Left lobe of liver (tissue), 2 donors: ENCODE results near the gene MSH4. TPM values are rescaled to one million over a fixed set of nuclear protein-coding genes. Genes with fewer than 3 reads are reported as not detected.
"Not testable (repeated sequence)": the region's sequence is repeated elsewhere in the genome, so short reads cannot be mapped to it uniquely, and the experiment has no call there.

Experiments used
- ATAC-seq: fragments of 200-7000 bp; cut with Tn5 transposase; one replicate; pipeline ENCODE4 v1.9.1; 2020; ENCODE audit warnings: mild to moderate bottlenecking, moderate library complexity
- DNase-seq: peaks from one replicate; pipeline ENCODE4 v3.0.0-alpha.2; 2020; ENCODE audit warnings: low spot score
- total RNA-seq: library from RNA; stranded (reverse); gene quantifications from one replicate; pipeline ENCODE4 v1.2.1, GENCODE V29; 2021
- donor health status: DM: no; HTN: no; CAD: no; lungs with moderate emphysema.
- donor health status: DM: no; HTN: yes; CAD: no.

MSH4 gene
- total RNA-seq, 1 donor from 2014 or later = 0.08 TPM

DNA sequence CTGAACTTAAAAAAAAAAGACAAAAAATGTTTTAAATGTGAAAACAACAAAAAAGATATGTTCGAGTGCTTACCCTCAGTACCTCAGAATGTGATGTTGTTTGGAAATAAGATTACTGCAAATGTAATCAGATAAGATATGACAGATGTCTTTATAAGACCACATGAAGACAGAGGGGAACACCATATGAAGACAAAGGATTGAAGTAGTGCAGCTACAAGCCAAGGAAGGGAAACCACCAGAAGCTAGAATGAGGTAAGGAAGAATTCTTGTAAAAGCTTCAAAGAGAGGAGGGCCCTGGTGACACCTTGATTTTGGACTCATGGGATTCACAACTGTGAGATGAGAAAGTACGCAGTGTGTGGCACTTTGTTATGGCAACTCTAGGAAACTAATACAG lies 120.2 kb downstream of the MSH4 start:
- DNase-seq = no peak
- ATAC-seq = no peak

DNA sequence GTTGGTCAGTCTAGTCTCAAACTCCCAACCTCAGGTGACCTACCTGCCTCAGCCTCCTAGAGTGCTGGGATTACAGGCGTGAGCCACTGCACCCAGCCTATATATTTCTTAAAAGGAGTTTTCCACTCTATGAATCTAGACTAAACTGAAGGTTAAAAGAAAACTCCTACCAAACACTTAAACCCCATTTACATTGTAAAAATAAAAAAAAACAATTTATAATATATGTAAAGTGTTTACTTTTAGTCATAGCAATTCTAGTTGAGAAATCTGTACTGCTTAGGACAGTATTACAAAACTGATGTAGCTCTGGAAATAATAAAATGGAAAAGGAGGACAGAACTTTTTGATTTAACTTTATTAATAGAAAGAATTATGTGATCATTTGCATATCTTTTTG lies 126.0 kb downstream of the MSH4 start:
- DNase-seq = no peak
- no peak for ATAC-seq

DNA sequence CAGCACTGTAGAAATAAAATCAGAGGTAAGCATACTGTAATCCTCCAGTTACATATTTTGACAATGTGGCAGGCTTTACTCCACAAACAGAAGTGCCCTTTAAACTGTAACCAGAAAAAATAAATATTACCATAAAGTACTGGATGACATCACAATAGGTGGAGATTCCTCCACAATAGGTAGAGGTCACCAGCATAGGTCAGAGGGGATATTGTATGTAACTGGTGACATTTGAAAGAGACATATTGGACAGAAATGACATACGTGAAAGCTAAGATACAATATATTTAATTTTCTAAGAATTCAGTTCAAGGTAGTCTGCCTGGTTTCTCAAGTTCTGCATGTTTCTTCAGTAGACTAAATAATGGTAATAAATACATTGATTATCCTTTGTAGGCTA lies 135.6 kb downstream of the MSH4 start, which contains the start of gene ASB17:
ASB17 (minus strand) TSS at position 101 of the 400 bp plus-strand sequence. CDS start 113 bp downstream, outside the sequence.
- ATAC-seq (no peak), DNase-seq (no peak)

DNA sequence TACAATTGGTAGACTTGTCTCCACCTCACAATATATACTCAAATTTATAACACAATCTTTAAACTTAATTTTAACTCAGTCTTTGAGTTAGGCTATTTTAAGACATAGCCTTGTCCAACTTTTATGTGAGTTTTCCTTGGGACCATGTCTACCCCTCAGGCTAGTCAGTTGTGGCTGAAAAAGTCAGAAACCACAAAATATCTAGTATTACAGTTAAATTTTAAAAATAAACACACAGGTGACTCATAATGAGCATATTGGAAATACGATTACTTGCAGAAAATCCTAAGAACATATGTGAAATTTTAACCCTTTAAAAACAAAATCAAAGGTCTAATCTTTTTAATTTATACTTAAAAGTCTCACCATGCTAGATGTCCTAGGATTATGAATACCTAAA lies 140.4 kb downstream of the MSH4 start:
- ATAC-seq (no peak), DNase-seq (no peak)

DNA sequence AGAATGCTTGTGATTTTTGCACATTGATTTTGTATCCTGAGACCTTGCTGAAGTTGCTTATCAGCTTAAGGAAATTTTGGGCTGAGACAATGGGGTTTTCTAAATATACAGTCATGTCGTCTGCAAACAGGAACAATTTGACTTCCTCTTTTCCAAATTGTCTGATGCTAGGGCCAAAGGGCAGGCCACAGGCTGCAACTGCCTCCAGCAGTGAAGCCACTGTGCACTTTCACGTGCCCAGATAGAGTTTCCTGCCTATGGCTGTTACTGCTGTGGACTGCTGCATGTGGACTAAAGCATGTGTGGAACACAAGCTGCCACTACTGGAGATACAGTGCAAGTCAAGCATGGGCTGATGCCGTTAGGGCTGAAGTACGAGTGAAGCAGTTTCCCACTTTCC lies 146.4 kb downstream of the MSH4 start:
- ATAC-seq = peak; percentile 66
- not testable (repeated sequence) for DNase-seq

DNA sequence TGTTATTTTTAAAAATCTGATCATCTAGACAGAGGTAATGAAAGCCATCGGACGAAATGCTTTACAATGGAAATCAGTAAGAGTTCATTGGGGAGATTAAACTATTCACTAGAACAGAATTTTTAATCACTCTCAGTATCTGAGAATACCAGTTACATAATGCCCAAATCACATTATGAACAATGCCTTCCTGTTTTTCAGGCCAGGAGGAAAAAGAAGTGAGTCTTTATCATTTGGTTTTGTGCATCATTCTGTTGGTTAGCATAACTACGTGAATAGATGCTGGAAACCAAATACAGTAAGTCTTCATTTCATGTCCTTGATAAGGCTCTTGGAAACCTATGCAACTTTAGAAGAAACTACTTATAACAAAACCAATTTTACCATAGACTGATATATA lies 153.5 kb downstream of the MSH4 start:
- ATAC-seq (no peak), DNase-seq (no peak)

DNA sequence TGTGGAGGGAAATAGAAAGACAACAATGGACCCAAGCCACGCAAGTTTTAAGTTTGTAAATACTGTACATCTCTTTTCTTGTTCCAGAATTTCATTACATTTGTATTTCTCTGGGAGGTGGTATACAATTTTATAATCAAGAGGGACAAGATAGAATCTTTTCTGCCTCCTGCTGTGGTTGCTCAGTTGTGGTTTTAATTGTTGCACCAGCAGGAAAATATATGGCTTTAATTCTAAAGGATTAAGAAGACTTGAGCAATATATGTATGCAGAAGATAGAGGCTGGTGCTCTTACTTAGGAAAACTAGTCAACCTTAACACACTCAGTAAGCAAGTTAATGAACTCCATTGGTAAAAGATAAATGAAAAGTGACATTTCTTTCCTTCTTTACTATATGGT lies 155.3 kb downstream of the MSH4 start:
- ATAC-seq (no peak), DNase-seq (no peak)

DNA sequence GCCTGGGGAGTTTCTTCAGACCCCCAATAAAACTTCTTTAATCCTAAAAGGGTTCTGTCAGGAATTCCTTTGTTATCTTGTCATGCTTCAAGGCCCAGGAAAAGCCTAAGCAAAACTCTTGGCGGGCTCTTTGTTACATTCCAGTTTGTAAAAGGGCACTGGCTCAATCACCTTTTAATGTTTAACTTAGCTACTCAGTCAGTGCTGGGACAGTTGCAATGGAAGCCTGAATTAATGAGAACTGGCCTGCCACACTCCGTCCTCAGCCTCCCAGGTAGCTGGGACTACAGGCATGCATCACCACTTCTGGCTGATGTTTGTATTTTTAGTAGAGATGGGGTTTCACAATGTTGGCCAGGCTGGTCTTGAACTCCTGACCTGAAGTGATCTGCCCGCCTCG lies 156.8 kb downstream of the MSH4 start:
- DNase-seq (no peak), ATAC-seq (no peak)

DNA sequence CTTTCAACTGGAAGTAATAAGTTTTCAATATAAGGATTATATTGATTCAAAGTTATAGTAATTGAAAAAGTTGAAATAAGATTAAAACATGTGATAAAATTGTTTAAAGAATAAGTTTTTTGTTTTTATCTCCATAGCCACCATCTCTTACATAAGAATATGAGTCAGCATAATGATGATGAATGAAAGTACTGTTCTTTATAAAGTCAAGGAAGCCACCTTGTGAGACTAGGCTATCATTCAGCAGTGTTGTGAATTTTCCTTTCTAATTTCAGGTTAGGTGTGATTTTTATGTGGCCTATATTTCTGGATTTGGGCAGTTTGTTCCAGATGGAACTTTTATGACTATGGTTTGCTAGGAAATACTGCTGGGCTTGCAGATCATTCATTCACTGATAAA lies 157.9 kb downstream of the MSH4 start:
- ATAC-seq = no peak
- DNase-seq = no peak

Other genes with a start within 250 kb of the MSH4 start
- 0.33 TPM for gene SLC44A5, start 185.8 kb upstream of the MSH4 start, total RNA-seq
- gene ACADM, start 72.2 kb upstream of the MSH4 start, total RNA-seq = 91.5 TPM
- 26.6 TPM for gene RABGGTB, start 10.6 kb upstream of the MSH4 start, total RNA-seq
- not detected for gene ASB17, start 135.5 kb downstream of the MSH4 start, total RNA-seq